ENCODE data around the gene TAF1C.

GRCh38 chr16:84228256-84228838 is 41.5 kb upstream of the TAF1C start:
- no peak for TF ChIP-seq REST (IDR thresholded peaks at IDR 0.05; ENCODE audit: unreplicated experiment)
- TF ChIP-seq EZH2phosphoT487 (IDR thresholded peaks at IDR 0.05; ENCODE audit: unreplicated experiment) = no peak
- no peak for TF ChIP-seq POLR2AphosphoS5 (IDR thresholded peaks at IDR 0.05; ENCODE audit: low read depth)
- TF ChIP-seq, protein P1, sequence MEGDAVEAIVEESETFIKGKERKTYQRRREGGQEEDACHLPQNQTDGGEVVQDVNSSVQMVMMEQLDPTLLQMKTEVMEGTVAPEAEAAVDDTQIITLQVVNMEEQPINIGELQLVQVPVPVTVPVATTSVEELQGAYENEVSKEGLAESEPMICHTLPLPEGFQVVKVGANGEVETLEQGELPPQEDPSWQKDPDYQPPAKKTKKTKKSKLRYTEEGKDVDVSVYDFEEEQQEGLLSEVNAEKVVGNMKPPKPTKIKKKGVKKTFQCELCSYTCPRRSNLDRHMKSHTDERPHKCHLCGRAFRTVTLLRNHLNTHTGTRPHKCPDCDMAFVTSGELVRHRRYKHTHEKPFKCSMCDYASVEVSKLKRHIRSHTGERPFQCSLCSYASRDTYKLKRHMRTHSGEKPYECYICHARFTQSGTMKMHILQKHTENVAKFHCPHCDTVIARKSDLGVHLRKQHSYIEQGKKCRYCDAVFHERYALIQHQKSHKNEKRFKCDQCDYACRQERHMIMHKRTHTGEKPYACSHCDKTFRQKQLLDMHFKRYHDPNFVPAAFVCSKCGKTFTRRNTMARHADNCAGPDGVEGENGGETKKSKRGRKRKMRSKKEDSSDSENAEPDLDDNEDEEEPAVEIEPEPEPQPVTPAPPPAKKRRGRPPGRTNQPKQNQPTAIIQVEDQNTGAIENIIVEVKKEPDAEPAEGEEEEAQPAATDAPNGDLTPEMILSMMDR (conservative IDR thresholded peaks at IDR 0.05; ENCODE audit: low read depth in 2 of 2) = no peak
- no peak for TF ChIP-seq JUNB (IDR thresholded peaks at IDR 0.05; ENCODE audit: unreplicated experiment)
- no peak for TF ChIP-seq ZNF114 (CRISPR knock-in tag; IDR thresholded peaks at IDR 0.05)
- no peak for TF ChIP-seq STAT1 (IDR thresholded peaks at IDR 0.05; ENCODE audit: unreplicated experiment)

All from GM23338 (cell line).